HCT116 (cell line): ENCODE measurements around the gene FASN.

Experiments
- EZH2 ChIP-seq: fragments of 200-600 bp; sonication (generic); IDR thresholded peaks from 2 replicates; pipeline ENCODE4 v1.6.1; 2017; ENCODE audit warnings: antibody characterized with exemption, mixed run types
- EZH2phosphoT487 ChIP-seq: fragments of 200-600 bp; IDR thresholded peaks from 2 replicates; pipeline ENCODE4 v1.6.1; 2018; ENCODE audit warnings: antibody characterized with exemption, borderline replicate concordance
- JUND ChIP-seq: IDR thresholded peaks from 2 replicates; pipeline ENCODE4 v1.6.1; 2012
- POLR2A ChIP-seq: IDR thresholded peaks from 2 replicates; pipeline ENCODE4 v1.7.0; 2011; ENCODE audit warnings: borderline replicate concordance; ENCODE audit not compliant: insufficient read depth, insufficient read length; ENCODE audit errors: extremely low read depth
- POLR2AphosphoS5 ChIP-seq: IDR thresholded peaks from 2 replicates; pipeline ENCODE4 v1.6.1; 2011; ENCODE audit warnings: mild to moderate bottlenecking, low read depth, low read length, moderate library complexity
- RAD21 ChIP-seq: IDR thresholded peaks from 2 replicates; pipeline ENCODE4 v1.6.1; 2012; ENCODE audit warnings: low read depth, mild to moderate bottlenecking
- SIN3A ChIP-seq: IDR thresholded peaks from 2 replicates; pipeline ENCODE4 v1.6.1; 2012; ENCODE audit warnings: low read depth
- SRF ChIP-seq: IDR thresholded peaks from 2 replicates; pipeline ENCODE4 v1.6.1; 2012; ENCODE audit warnings: low read depth
- ZFX ChIP-seq: fragments of 450-650 bp; IDR thresholded peaks from 2 replicates; pipeline ENCODE4 v1.6.1; 2017
- ZNF274 ChIP-seq: fragments of 200-500 bp; sonication (Bioruptor generic); IDR thresholded peaks from 2 replicates; pipeline ENCODE4 v1.6.1; 2014; ENCODE audit warnings: mild to moderate bottlenecking, low read depth, low read length, inconsistent platforms
- TF ChIP-seq, protein P1 (sequence below), 3 experiments: fragments of 200-600 bp in 1 of 3; sonication (generic) in 1 of 3; IDR thresholded peaks in 2 of 3; conservative IDR thresholded peaks in 1 of 3; 2 replicates each; pipeline ENCODE4 v1.5.1; 2012 to 2017; ENCODE audit warnings: low read depth in 2 of 3, low read length in 2 of 3, antibody characterized with exemption in 1 of 3, borderline replicate concordance in 1 of 3, control low read depth in 1 of 3, mild to moderate bottlenecking in 1 of 3, mixed read lengths in 1 of 3, mixed run types in 1 of 3, moderate library complexity in 1 of 3; ENCODE audit not compliant: insufficient read depth in 1 of 3
- TF ChIP-seq, protein P2 (sequence below): IDR thresholded peaks from 2 replicates; pipeline ENCODE4 v1.6.1; 2012
- TF ChIP-seq, protein P3 (sequence below): IDR thresholded peaks from 2 replicates; pipeline ENCODE4 v1.6.1; 2012
- TF ChIP-seq, protein P4 (sequence below): IDR thresholded peaks from 2 replicates; pipeline ENCODE4 v1.6.1; 2012; ENCODE audit warnings: low read depth

DNA sequence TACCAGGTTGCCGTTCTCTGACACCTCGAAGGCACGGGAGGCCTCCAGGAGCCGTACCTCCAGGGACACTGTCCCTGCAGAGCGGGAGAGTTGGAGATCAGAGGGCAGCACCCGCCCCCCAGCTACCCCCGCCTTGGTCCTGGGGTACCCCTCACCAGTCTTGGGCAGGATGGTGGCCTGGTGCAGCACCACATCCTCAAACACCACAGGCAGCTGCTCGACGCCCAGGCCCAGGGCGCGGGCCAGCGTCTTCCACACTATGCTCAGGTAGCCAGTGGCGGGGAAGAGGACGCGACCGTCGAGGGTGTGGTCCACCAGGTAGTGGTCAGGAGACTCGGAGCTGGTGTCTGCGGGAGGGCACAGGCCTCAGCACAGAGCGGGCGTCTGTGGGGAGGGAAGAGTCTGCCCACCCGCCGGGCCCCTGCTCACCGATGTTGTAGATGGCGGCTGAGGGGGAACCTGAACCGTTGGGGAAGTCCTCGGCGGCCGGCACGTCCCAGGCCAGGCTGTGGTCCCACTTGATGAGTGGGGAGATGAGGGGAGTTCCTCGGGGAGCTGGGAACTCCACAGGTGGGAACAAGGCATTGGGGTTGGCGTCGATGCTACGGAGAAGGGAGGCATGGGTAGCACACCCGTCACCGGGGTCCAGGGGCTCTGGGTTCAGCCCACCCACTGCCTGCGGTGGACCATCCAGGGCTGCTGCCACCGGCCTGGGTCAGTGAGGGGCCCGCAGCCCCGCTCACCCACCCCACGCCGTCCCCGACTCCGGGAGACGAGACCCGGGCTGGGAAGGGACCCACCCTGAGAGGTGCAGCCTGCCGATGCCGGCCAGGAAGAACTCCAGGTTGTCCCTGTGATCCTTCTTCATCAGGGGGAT is 9.8 kb downstream of the FASN start:
- TF ChIP-seq, protein P1, sequence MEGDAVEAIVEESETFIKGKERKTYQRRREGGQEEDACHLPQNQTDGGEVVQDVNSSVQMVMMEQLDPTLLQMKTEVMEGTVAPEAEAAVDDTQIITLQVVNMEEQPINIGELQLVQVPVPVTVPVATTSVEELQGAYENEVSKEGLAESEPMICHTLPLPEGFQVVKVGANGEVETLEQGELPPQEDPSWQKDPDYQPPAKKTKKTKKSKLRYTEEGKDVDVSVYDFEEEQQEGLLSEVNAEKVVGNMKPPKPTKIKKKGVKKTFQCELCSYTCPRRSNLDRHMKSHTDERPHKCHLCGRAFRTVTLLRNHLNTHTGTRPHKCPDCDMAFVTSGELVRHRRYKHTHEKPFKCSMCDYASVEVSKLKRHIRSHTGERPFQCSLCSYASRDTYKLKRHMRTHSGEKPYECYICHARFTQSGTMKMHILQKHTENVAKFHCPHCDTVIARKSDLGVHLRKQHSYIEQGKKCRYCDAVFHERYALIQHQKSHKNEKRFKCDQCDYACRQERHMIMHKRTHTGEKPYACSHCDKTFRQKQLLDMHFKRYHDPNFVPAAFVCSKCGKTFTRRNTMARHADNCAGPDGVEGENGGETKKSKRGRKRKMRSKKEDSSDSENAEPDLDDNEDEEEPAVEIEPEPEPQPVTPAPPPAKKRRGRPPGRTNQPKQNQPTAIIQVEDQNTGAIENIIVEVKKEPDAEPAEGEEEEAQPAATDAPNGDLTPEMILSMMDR (IDR thresholded peaks at IDR 0.05 in 2 of 3, conservative IDR thresholded peaks at IDR 0.05 in 1 of 3; ENCODE audit: borderline replicate concordance in 1 of 3, insufficient read depth in 1 of 3, low read depth in 2 of 3, low read length in 2 of 3), result no peak
- TF ChIP-seq POLR2A (no peak), POLR2AphosphoS5 (no peak), RAD21 (no peak), EZH2 (no peak), ZNF274 (no peak), JUND (no peak), EZH2phosphoT487 (no peak), SIN3A (no peak), SRF (no peak), ZFX (no peak)
- TF ChIP-seq, protein P2, sequence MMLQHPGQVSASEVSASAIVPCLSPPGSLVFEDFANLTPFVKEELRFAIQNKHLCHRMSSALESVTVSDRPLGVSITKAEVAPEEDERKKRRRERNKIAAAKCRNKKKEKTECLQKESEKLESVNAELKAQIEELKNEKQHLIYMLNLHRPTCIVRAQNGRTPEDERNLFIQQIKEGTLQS, result no peak
- TF ChIP-seq, protein P3, sequence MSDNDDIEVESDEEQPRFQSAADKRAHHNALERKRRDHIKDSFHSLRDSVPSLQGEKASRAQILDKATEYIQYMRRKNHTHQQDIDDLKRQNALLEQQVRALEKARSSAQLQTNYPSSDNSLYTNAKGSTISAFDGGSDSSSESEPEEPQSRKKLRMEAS, result no peak
- TF ChIP-seq, protein P4, sequence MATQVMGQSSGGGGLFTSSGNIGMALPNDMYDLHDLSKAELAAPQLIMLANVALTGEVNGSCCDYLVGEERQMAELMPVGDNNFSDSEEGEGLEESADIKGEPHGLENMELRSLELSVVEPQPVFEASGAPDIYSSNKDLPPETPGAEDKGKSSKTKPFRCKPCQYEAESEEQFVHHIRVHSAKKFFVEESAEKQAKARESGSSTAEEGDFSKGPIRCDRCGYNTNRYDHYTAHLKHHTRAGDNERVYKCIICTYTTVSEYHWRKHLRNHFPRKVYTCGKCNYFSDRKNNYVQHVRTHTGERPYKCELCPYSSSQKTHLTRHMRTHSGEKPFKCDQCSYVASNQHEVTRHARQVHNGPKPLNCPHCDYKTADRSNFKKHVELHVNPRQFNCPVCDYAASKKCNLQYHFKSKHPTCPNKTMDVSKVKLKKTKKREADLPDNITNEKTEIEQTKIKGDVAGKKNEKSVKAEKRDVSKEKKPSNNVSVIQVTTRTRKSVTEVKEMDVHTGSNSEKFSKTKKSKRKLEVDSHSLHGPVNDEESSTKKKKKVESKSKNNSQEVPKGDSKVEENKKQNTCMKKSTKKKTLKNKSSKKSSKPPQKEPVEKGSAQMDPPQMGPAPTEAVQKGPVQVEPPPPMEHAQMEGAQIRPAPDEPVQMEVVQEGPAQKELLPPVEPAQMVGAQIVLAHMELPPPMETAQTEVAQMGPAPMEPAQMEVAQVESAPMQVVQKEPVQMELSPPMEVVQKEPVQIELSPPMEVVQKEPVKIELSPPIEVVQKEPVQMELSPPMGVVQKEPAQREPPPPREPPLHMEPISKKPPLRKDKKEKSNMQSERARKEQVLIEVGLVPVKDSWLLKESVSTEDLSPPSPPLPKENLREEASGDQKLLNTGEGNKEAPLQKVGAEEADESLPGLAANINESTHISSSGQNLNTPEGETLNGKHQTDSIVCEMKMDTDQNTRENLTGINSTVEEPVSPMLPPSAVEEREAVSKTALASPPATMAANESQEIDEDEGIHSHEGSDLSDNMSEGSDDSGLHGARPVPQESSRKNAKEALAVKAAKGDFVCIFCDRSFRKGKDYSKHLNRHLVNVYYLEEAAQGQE, result no peak
